Astrocyte (in vitro differentiated cells and primary cell): ENCODE data around the gene KCNAB1.

Source experiments
- CTCF ChIP-seq: IDR thresholded peaks from 2 replicates; pipeline ENCODE4 v1.5.1; 2011; ENCODE audit warnings: low read depth, mild to moderate bottlenecking, inconsistent platforms, low read length, moderate library complexity; ENCODE audit not compliant: insufficient read depth
- EZH2 ChIP-seq: IDR thresholded peaks from 2 replicates; pipeline ENCODE4 v1.6.1; 2012; ENCODE audit warnings: mild to moderate bottlenecking, low read length, inconsistent platforms; ENCODE audit not compliant: insufficient read depth

DNA sequence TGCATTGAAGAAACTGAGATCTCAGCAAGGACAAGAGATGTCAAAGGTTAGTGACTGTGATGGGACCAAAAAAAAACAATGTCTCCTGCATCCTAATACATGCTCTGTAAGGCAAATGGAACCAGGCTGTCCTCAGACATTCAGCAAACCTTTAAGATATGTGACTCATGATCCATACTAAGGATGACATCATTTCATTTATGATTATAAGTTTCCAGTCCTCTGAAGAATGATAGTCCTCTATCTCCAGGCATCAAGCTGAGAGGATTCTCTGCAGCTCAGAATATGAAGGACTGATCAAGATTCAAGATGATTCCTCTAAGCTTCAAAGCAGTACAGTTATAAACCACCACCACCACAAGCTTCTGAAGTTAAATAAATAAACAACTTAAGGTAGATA is 386.9 kb downstream of the KCNAB1 start:
- TF ChIP-seq CTCF (no peak), EZH2 (no peak)
